Esophagus squamous epithelium (tissue), 5 donors: ENCODE data around the gene OR10G2. TPM values are rescaled to one million over a fixed set of nuclear protein-coding genes. Genes with fewer than 3 reads are reported as not detected.

Experiments
- DNase-seq: peaks from one replicate; lab custom pipeline; 2025; lab: John Stamatoyannopoulos, UW
- H3K27ac ChIP-seq, 4 donors: fragments of 200-600 bp; sonication (generic); one replicate each; pipeline ENCODE4 v1.5.1; 2016 to 2019; ENCODE audit warnings: mild to moderate bottlenecking in 1 of 4
- H3K27me3 ChIP-seq, 4 donors: fragments of 200-600 bp; sonication (generic); 1 replicate in 3 of 4; 2 replicates in 1 of 4; pipeline versions ENCODE4 v1.5.1 to v1.6.0; 2017 to 2021; ENCODE audit warnings: antibody characterized with exemption in 1 of 4
- H3K36me3 ChIP-seq, 3 donors: fragments of 200-600 bp; sonication (generic); one replicate each; pipeline ENCODE4 v1.5.1; 2016 to 2019
- H3K4me1 ChIP-seq, 3 donors: fragments of 200-600 bp; sonication (generic); one replicate each; pipeline ENCODE4 v1.5.1; 2017 to 2019
- H3K4me3 ChIP-seq, 4 donors: fragments of 200-600 bp; sonication (generic); 1 replicate in 3 of 4; 2 replicates in 1 of 4; pipeline ENCODE4 v1.5.1; 2016 to 2019; ENCODE audit warnings: mild to moderate bottlenecking in 2 of 4, moderate library complexity in 1 of 4
- H3K9me3 ChIP-seq, 3 donors: fragments of 200-600 bp; sonication (generic); one replicate each; pipeline ENCODE4 v1.5.1; 2016 to 2019
- CTCF ChIP-seq, 6 experiments: fragments of 450-650 bp in 4 of 6; fragments of 200-600 bp in 2 of 6; sonication (generic) in 2 of 6; IDR thresholded peaks; one replicate each; pipeline ENCODE4 v1.5.1; 2016 to 2019; ENCODE audit warnings: antibody characterized with exemption in 6 of 6, mild to moderate bottlenecking in 4 of 6, moderate library complexity in 4 of 6
- POLR2A ChIP-seq, 4 donors: fragments of 450-650 bp; IDR thresholded peaks; one replicate each; pipeline ENCODE4 v1.6.1; 2017; ENCODE audit warnings: antibody characterized with exemption in 4 of 4, mild to moderate bottlenecking in 4 of 4, moderate library complexity in 3 of 4
- WGBS, 2 donors: methylation state at CpG; one replicate each; pipeline ENCODE4 v1.1.5; 2018; 5-methylcytosine and 5-hydroxymethylcytosine counted together
- intact Hi-C: fragments of 100-400 bp; cut with DNase I; formaldehyde crosslinking; loops from one replicate; pipeline ENCODE4 v1.15.0; 2022
- total RNA-seq, 4 donors: library from RNA; depleted of rRNA; stranded (reverse); fragments of >200 nt; gene quantifications; one replicate each; pipeline ENCODE4 v1.1.0, GENCODE V29; 2016
- donor health status: DM: yes; HTN: yes; CAD: no.

The OR10G2 gene
- total RNA-seq, 4 donors from 2014 or later, result not detected

- no peaks in the 10 kb centered on the region for H3K27me3 ChIP-seq
- TF ChIP-seq CTCF (IDR thresholded peaks at IDR 0.05) (no peak), POLR2A (IDR thresholded peaks at IDR 0.05) (no peak)
- H3K9me3 ChIP-seq, result no peaks in the 10 kb centered on the region
- no peaks in the 10 kb centered on the region for H3K4me1 ChIP-seq
- no peaks in the 10 kb centered on the region for H3K36me3 ChIP-seq
- H3K4me3 ChIP-seq, result no peak overlapping the region
- WGBS, 2 donors, result 32 to 44% methylated on average over 2 of the region's 2 CpGs
- no peak overlapping the region for H3K27ac ChIP-seq
- intact Hi-C loops, result no loop called here
- no peak for DNase-seq
Measured at GRCh38 chr14:21671371-21671770, 36.6 kb upstream of the OR10G2 start.

DNA sequence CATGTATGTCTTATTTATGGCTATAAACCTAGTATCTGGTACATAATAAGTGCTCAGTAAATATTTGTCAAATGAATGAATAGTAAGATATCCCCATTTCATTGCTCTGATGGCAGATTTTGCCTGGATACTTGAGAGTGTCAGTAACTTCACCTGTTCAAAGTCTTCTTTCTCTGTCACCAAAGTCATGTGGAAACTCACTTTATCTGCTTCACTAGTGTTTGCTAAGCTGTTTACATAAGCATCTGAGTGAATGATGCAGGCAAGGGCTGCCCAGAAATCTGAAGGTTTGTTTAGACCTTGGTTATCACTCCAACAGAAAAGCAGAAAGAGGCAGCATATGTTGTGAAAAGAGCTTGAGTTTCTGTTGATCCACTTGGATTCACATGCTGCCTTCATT, 34.5 kb upstream of the OR10G2 start:
- TF ChIP-seq CTCF (IDR thresholded peaks at IDR 0.05) (no peak), POLR2A (IDR thresholded peaks at IDR 0.05) (no peak)
- Histone ChIP-seq H3K4me1 (no peaks in the 10 kb centered on the region), H3K9me3 (no peaks in the 10 kb centered on the region), H3K27me3 (no peaks in the 10 kb centered on the region), H3K4me3 (no peak overlapping the region), H3K27ac (no peak overlapping the region), H3K36me3 (no peaks in the 10 kb centered on the region)
- DNase-seq, result no peak
- intact Hi-C loops, result no loop called here

- WGBS, 2 donors, result 66 to 70% methylated on average over 3 of the region's 3 CpGs
- TF ChIP-seq CTCF (IDR thresholded peaks at IDR 0.05) (no peak), POLR2A (IDR thresholded peaks at IDR 0.05) (no peak)
- DNase-seq, result no peak
Measured at GRCh38 chr14:21668377-21668776, 33.6 kb upstream of the OR10G2 start.

GRCh38 chr14:21656980-21657379, 22.2 kb upstream of the OR10G2 start:
- no peaks in the 10 kb centered on the region for H3K36me3 ChIP-seq
- no peaks in the 10 kb centered on the region for H3K9me3 ChIP-seq
- intact Hi-C loops, result no loop called here
- H3K4me3 ChIP-seq, result no peak overlapping the region
- WGBS, 2 donors, result 69 to 100% methylated on average over 1 of the region's 1 CpG
- TF ChIP-seq CTCF (IDR thresholded peaks at IDR 0.05) (no peak), POLR2A (IDR thresholded peaks at IDR 0.05) (no peak)
- no peaks in the 10 kb centered on the region for H3K4me1 ChIP-seq
- H3K27ac ChIP-seq, result no peak overlapping the region
- DNase-seq, result no peak
- H3K27me3 ChIP-seq, result no peaks in the 10 kb centered on the region

More at GRCh38 chr14:21668377-21668776, 33.6 kb upstream of the OR10G2 start:
- no peaks in the 10 kb centered on the region for H3K9me3 ChIP-seq
- no peaks in the 10 kb centered on the region for H3K36me3 ChIP-seq
- no peak overlapping the region for H3K27ac ChIP-seq
- intact Hi-C loops, result no loop called here
- H3K4me1 ChIP-seq, result no peaks in the 10 kb centered on the region
- no peak overlapping the region for H3K4me3 ChIP-seq
- no peaks in the 10 kb centered on the region for H3K27me3 ChIP-seq

- Histone ChIP-seq H3K27ac (no peak overlapping the region), H3K4me3 (no peak overlapping the region), H3K36me3 (no peaks in the 10 kb centered on the region), H3K4me1 (no peaks in the 10 kb centered on the region), H3K9me3 (no peaks in the 10 kb centered on the region), H3K27me3 (no peaks in the 10 kb centered on the region)
- no peak for TF ChIP-seq CTCF (IDR thresholded peaks at IDR 0.05)
- TF ChIP-seq POLR2A (IDR thresholded peaks at IDR 0.05), result no peak
- 75 to 85% methylated on average over 5 of the region's 5 CpGs for WGBS, 2 donors
- no peak for DNase-seq
- intact Hi-C loops, result no loop called here
Measured at GRCh38 chr14:21654215-21654614, 19.5 kb upstream of the OR10G2 start.
